HG03039 (cell line): Measurements from ENCODE around the gene PEF1.

Source experiments
- ATAC-seq: cut with Tn5 transposase; IDR thresholded peaks from one replicate; pipeline ENCODE4 v1.9.1; 2021; ENCODE audit warnings: mild to moderate bottlenecking, moderate library complexity; ENCODE audit not compliant: unreplicated experiment

PEF1 gene

DNA sequence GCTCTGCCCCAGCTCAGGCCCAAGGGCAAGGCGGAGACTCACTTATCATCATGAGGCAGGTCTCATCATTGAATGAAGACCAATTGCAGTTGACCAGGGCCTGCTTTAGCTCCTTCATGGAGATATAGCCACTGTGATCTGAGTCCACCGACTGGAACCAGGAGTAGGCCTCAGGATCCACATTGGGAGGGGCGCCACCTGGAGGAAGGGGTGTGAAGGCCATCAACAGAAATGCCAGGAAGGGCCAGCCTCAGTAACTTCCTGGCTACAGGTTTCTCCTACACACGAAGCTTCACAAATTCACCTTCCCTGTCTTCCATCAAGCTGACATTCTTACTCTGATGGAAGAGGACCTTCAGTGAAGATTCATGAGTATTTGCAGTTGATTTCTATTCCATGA lies 11.6 kb downstream of the PEF1 start:
- ATAC-seq = no peak

DNA sequence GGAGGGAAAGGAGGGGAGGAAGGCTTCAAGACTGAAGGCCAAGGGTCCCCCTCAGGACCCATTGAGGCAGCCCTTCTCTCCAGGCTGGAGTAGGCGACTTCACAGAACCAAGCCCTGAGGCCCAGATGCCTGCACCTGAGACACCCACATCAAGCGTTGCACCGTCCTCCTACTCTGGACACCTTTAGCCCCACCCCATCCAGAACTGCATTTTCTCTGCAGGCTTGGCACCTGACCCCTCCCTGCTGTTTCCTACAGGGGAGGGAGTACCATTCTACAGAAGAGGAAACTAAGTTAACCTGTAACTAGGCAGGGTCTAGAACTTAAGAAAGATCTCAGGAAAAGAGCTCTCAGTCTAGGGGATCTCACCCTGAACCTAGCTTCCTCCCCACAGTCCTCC lies 12.0 kb downstream of the PEF1 start:
- no peak for ATAC-seq

DNA sequence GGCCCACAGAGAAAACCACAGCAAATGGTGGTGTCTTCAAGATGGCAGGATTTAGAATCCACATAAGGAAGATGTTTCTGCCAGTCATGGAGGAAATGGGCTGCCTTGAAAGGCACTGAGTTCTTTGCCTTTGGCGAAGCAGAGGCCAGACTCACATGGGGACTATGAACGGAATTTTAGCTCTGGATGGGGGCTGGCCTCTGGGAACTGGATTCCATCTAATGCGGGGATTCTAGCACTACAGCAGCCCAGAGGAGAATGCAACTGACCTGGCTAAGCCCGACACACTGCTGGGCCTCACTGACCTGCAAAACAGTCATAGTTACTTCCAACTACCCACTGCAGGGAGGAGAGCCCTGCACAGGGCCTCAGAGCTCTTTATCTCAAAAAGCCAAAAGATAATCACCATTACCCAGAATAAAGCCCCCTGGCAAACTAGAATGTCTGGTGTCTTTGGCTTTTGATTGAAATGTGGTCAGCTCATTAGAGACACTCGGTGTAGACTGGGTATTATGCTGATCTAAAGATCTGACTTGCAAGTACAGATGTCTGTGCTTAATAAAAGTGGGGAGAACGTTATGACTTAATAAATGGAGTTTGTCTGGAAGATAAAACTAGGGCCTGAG lies 15.6 kb downstream of the PEF1 start:
- ATAC-seq = no peak

DNA sequence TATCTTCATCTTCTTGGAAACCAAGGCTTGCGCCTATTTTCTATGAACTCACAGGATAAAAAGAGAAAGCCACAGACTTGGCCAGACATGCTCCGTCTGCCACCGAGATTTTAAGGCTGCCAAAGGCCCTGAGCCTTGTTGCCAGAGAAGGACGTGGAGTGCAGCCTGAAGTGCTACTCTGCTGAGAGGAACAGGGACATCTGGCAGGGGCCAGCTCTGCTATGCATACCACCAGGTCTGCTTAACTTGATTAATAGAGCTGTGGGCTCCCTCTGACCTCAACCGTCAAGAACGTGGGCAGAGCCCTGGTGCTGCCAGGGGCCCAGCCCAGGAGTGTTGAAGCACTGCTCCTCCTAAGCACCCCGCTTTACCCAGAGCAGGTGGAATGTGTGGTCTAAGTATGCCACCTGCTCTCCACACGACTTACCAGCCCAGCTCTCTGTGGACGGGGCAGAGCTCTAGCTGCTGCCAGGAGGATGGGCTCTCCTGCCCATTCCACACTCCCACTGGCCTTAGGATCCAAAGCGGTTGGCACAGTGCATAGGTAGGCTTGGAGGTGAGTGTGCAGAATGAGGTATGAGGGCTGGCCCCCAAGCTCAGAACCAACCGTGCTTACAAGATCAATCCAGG lies 16.6 kb downstream of the PEF1 start:
- ATAC-seq = no peak

DNA sequence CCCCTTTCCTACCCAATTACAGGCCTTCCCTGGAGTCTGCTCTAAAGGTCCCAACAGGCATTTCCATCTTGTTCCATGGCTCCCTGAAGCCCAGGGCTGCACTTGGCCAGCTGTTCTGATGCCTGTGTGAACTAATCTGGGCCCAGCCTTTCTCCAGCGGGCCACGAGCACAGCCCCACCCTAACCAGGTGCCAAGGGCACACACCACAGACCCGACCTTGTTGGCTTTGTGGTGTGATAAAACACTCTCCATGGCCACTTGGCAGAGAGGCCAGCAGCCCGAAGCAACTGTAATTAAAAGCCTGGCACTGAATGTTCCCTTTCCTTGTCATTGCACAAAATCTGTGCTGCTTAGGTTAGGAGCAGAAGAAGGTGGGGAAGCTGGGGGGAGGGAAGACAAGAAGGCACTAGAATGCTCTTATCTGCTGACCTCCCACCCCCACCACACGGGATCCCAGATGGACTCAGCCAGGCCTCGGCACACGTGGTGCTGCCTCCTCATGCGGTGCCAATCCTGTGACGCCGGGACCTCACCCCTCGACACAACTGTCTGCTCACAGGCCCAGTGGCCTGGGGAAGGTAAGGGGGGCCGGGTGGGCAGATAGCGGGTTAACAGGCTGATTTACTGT lies 17.3 kb downstream of the PEF1 start:
- ATAC-seq = no peak

DNA sequence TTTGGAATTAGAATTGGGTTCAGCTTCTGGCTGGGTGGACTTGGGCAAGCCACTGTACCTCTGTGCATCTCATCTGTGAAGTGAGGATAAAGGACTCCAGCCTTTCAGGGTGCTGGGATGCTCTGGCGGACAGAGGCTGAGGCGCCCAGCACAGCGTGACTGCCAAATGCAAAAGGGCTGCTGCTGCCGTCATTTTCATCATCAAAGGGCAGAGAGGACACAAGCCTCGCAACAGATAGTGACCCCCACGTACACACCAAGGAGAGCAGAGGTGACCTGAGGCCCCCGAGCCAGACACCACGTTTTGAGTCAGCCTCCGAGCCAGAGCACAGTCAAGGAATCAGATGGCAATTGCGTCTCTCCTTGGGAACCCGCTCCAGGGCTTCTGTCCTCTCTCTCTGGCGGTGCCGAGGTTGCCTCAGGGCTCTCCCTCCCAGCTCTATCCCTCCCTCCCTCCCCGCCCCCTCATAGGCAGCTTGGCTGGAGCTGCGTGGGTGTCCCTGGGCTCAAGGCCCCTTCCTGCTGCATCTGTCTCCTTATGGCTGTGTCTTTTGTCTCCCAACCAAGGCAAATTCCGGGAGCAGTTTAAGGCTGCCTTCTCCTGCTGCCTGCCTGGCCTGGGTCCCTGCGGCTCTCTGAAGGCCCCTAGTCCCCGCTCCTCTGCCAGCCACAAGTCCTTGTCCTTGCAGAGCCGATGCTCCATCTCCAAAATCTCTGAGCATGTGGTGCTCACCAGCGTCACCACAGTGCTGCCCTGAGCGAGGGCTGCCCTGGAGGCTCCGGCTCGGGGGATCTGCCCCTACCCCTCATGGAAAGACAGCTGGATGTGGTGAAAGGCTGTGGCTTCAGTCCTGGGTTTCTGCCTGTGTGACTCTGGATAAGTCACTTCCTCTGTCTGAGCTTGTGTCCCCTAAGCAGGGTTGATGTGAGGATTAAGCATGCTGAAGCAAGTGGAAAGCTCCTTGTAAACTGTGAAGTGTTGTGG lies 18.2 kb downstream of the PEF1 start:
- ATAC-seq = no peak

DNA sequence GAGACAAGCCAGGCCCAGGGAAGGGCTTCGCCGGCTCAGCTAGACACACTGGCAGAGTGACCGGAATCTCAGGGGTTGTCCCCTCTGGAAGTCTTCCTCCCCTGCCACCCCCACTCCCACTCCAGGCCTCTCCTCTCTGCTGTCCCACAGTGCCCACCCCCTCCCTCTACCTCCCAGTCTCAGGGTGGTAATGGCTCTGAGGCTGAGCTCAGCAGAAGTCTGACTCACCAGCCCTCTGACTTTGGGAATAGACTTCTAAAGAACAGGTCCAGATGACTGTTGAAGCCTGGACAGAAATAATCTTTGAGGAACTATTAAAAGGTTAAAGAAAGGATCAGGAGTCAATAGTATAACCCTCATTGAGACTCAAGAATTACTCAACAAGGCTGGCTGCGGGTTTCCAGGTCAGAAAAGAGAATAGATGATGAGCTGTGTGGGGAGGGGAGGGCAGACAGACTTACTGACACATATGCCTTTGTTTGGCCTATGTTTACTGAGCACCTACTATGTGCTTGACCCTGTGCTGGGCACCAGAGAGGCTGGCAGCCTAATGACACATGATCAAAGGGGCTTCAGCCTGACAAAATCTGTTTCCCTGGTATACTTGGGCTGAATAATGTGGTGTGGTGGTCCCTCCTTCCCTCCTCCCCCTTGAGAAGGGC lies 19.0 kb downstream of the PEF1 start:
- ATAC-seq = no peak

DNA sequence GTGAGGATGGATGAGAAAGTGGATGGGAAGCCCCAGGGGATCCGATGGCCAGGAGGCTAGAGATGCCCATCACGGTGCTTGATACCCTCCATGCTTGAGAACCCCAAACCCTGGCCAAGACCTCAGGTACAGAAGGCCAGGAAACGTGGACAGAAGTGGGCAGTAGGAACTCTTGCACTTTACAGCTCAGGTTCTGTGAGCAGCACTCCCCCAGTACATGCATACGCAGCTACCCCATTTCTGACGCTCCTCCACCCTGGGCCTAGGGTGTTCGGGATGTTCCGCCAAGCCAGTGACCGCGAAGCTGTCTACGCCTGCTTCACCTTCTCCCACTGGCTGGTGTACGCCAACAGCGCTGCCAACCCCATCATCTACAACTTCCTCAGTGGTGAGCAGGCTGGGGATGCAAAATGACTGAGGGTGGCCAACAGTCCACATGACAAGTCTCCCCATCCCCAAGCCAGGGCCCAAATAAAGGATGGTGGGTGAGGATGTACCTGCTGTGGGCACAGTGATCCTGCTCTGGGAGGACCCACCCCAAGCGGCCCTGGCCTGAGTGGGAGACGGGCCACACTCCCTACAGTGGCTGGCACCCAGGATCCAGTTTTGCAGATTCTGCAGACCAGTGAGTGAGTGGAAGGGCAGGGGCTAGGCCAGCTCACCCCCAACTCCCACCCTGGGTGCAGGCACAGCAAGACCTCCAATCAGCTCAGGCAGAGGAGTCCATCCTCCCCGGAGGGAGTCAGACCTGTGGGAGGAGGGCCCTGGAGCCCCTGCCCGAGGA lies 19.8 kb downstream of the PEF1 start:
- no peak for ATAC-seq

DNA sequence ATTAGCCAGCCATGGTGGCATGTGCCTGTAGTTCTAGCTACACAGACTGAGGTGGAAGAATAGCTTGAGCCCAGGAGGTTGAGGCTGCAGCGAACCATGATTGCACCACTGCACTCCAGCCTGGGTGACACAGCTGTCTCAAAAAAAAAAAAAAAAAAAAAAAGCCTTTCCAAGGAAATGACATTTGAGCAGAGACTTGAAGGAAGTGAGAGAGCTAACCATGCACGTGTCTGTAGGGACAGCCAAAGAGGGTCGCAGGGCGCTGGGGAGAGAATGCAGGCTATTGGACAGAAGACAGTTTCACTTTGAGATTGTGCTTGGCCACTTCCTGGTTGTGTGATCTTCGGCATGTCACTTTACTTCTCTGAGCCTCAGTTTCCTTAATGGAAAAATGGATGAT lies 20.4 kb downstream of the PEF1 start:
- no peak for ATAC-seq

DNA sequence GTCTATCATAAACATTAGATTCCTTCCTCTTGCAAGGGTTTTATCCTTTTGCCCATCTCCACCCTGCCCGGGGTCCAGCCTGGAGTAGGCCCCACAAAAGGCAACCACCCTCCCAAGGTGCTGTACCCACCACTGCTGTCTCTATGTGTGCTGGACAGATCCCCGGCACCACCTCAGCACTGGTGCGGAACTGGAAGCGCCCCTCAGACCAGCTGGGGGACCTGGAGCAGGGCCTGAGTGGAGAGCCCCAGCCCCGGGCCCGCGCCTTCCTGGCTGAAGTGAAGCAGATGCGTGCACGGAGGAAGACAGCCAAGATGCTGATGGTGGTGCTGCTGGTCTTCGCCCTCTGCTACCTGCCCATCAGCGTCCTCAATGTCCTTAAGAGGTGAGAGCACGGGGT lies 21.3 kb downstream of the PEF1 start:
- no peak for ATAC-seq

DNA sequence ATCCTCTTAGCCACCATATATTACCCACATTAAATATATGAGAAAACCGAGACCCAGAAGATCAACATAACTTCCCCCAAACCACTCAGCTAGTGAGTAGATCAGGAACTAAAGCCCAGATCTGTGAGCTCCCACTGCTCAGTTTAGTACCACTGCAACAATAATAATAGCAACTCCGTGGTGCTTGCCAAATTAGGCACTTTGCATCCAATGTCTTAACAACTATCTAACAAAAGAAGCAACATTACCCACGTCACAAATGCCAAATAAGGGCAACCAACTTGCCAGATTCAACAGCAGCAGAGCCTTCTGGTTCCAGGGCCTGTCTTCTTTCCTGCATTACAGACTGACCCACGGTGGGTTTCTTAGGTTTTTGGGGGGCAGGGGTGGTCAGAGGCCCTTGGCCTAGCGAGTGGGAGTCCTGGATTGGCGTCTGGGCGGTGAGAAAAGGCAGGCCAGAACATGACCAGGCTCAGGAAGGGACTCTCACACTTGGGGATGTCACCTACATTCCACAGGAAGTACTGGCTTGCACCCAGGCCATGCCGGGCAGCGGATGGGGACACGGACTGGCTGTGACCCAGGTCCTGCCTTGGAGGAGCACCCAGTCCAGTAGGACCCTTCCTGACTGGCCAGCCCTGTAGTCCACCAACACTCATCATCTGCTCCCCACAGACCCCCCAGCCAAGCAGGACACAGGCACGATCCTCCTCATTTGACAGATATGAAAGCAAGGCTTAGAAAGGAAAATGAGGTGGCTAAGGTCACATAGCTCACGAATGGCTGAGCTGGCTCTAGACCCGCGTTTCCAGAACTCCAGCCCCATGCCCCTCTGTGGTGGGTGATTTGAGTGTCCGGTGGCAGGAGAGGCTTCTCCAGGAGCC lies 22.6 kb downstream of the PEF1 start:
- ATAC-seq = no peak

DNA sequence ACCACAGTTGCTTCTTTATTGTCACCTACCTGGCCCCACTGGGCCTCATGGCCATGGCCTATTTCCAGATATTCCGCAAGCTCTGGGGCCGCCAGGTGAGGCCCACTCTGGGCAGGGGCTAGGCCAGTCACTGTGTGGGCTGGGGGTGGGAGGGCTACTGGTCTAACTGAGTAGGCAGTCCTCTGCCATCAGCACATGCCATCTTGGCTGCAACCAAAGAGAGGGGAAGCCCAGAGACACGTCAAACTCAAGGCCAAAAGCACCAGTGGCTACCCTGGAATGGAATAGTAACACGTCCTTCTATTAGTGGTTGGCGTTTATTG lies 23.2 kb downstream of the PEF1 start:
- no peak for ATAC-seq

DNA sequence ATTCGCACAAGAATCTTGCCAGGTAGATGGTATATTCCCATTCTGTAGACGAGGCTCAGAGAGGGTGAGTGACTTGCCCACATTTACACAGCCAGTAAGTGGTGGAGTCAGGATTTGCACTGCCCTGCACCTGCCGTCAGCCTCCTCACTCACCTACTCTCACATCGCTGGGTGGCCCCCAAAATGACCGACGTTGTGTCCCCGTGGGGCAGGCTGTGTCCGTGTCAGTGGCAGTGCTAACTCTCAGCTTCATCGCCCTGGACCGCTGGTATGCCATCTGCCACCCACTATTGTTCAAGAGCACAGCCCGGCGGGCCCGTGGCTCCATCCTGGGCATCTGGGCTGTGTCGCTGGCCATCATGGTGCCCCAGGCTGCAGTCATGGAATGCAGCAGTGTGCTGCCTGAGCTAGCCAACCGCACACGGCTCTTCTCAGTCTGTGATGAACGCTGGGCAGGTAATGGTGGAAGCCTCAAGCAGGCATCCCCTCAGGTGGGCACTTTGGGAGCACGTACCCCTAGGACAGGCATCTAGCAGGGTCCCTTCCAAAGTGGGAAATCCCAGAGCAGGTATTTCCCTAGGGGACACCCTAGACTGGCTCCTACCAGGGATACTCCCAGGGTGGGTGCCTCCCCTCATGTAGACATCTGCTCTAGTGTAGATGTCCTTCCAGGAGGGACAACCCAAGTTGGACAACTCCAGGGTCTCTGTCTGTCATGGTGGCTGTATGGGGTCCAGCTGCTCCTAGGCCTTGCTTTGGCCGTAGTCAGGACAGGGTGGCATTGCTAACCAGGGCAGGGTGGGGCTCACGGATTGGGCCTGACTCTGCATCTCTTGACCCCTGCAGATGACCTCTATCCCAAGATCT lies 23.8 kb downstream of the PEF1 start:
- no peak for ATAC-seq

DNA sequence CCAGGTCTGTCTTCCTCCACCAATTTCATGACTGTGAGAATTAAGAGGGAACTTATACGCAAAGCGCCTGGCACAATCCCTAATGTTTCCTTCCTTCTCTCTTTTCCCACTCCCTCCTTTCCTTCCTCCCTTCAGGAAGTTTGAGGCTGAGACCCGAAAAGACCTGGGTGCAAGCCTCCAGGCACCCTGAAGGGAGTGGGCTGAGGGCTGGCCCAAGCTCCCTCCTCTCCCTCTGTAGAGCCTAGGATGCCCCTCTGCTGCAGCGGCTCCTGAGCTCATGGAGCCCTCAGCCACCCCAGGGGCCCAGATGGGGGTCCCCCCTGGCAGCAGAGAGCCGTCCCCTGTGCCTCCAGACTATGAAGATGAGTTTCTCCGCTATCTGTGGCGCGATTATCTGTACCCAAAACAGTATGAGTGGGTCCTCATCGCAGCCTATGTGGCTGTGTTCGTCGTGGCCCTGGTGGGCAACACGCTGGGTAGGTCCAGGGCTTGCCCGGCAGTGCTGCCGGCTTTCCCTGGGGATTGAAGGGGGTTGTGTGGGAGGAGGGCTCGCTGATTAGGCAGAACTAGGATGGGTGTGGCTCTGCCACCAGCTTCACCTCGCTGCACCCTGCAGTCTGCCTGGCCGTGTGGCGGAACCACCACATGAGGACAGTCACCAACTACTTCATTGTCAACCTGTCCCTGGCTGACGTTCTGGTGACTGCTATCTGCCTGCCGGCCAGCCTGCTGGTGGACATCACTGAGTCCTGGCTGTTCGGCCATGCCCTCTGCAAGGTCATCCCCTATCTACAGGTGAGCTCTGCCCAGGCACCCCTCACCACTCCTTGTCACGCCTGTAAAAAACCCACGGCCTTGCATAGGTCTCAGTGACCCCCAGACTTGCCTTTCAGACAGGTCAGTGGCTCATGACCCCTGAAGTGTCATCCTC lies 25.5 kb downstream of the PEF1 start:
- ATAC-seq = no peak

DNA sequence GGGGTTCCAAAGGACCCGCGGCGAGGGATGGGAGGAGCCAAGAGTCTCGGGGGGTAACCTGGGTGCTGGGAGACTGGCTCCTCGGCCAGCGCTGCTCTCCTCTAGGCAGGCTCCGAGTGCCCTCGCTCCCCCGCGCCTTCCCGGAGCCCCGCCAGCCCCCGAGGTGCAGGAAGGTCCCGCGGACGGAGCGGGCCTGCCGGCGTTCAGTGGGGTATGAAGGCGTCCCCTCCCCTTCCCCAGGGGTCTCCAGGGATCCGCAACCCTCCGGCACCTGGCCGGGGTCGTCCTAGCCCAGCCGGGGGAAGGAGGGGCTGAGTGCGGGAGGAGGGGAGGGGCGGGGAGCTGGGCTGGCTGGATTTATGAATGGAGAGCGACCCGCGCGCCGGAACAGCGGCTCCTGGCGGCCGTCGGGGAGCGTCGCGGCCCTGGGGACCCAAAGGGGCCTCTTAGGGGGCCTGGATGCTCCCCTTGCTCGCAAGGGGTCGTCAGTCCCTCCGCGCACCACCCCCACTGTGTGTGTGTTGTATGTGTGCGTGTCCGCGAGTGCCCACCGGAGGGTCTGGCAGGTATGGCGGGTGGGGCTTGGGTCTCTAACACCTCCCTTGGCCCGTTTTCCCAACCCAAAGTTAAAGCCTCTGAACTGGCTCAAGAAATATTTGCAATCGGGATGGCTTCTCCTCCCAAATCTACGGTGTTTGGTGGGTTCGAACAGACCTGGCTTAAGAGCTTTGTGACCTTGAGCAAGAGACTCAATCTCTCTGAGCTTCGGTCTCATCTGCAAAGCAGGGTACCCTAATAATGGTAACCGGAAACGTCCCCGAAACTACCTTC lies 26.5 kb downstream of the PEF1 start:
- no peak for ATAC-seq

DNA sequence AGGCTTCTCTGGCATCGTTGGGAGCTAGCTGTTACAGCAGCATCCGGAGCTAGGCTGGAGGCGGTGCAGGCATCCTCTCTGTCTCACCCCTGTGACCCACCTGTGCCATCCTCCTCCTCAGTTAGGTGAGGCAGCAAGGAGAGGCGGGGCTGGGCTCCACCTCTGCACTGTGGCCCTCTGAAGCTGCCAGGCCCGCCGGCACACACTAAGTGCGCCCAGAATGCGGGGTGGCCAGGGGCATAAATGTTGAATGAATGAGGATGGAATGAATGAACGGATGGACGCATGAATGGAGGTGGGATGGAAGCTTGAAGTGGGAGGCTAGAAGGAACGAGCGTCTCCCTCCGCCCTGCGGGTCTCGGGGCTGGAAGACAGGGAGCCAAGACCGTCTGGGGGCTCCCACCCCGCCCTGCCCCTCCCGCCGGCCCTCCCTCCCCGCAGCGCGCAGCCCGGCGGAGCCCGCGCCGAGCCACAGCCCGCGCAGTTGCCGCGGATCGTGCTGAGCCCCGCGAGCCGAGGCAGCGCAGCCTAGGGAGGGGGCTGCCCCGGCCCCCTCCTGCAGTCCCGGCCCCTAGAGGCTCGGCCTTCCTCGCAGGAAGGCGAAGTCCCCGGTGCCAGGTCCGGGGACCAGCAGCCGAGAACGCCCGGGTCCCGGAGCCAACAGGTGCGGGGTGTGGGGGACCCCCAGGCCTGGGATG lies 27.3 kb downstream of the PEF1 start, which contains the start of gene HCRTR1:
Gene HCRTR1 (plus strand): TSS at position 472 of the 698 bp plus-strand sequence. CDS start 1,504 bp downstream, outside the sequence.
- no peak for ATAC-seq
